PC-9 (cell line): ENCODE data around the gene NR4A3.

Experiments
- EZH2 ChIP-seq: fragments of 200-600 bp; sonication (generic); IDR thresholded peaks from 2 replicates; pipeline ENCODE4 v1.8.0; 2017; ENCODE audit warnings: antibody characterized with exemption, low read depth
- TF ChIP-seq, protein P1 (sequence below): fragments of 200-600 bp; sonication (generic); conservative IDR thresholded peaks from 2 replicates; pipeline ENCODE4 v1.6.1; 2017; ENCODE audit warnings: mixed run types, antibody characterized with exemption, mild to moderate bottlenecking, moderate library complexity

DNA sequence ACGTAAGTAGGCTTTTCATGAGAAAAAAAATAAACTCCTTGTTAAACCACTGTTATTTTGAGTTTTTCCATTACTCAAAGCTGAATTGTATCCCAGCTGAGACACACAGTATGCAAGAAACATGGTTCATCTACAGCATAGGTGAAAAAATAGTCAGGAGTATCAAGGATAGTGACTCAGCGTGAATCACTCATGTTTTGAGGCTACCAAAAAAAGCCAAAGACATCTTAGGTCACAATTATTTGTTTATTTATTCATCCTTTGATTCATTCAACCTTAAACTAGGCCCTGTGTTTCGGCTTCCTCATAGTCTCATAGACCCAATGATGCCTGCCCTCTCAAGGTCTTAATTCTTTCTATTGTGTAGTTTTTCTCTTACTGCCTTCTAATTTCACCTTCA is 51.8 kb downstream of the NR4A3 start:
- TF ChIP-seq EZH2 = no peak
- TF ChIP-seq, protein P1, sequence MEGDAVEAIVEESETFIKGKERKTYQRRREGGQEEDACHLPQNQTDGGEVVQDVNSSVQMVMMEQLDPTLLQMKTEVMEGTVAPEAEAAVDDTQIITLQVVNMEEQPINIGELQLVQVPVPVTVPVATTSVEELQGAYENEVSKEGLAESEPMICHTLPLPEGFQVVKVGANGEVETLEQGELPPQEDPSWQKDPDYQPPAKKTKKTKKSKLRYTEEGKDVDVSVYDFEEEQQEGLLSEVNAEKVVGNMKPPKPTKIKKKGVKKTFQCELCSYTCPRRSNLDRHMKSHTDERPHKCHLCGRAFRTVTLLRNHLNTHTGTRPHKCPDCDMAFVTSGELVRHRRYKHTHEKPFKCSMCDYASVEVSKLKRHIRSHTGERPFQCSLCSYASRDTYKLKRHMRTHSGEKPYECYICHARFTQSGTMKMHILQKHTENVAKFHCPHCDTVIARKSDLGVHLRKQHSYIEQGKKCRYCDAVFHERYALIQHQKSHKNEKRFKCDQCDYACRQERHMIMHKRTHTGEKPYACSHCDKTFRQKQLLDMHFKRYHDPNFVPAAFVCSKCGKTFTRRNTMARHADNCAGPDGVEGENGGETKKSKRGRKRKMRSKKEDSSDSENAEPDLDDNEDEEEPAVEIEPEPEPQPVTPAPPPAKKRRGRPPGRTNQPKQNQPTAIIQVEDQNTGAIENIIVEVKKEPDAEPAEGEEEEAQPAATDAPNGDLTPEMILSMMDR = no peak
